Large intestine (tissue), 3 donors: ENCODE measurements around the gene AIG1. TPM values are rescaled to one million over a fixed set of nuclear protein-coding genes. Genes with fewer than 3 reads are reported as not detected.
"Not testable (repeated sequence)": the region's sequence is repeated elsewhere in the genome, so short reads cannot be mapped to it uniquely, and the experiment has no call there.

ENCODE experiments used
- DNase-seq, 2 donors: peaks; one replicate each; pipeline versions ENCODE4 v3.0.0 to v3.0.0-alpha.2; 2013
- H3K27ac ChIP-seq: one replicate; pipeline ENCODE4 v1.5.1; 2013; ENCODE audit warnings: low read length
- H3K27me3 ChIP-seq: 2 replicates; pipeline ENCODE4 v1.6.1; 2013; ENCODE audit warnings: low read length; ENCODE audit not compliant: control insufficient read depth, insufficient read depth
- H3K36me3 ChIP-seq: 2 replicates; pipeline ENCODE4 v1.6.1; 2013; ENCODE audit warnings: low read length; ENCODE audit not compliant: control insufficient read depth, insufficient read depth
- H3K4me1 ChIP-seq: one replicate; pipeline ENCODE4 v1.6.1; 2013; ENCODE audit warnings: low read length; ENCODE audit not compliant: control insufficient read depth, insufficient read depth
- H3K4me3 ChIP-seq: one replicate; pipeline ENCODE4 v1.5.1; 2013; ENCODE audit warnings: low read length
- H3K9me3 ChIP-seq: one replicate; pipeline ENCODE4 v1.6.1; 2013; ENCODE audit warnings: mild to moderate bottlenecking, low read depth, low read length, moderate library complexity; ENCODE audit not compliant: control insufficient read depth
- WGBS: methylation state at CpG from one replicate; pipeline ENCODE4 v1.1.5; 2013; ENCODE audit warnings: low lambda C conversion rate; ENCODE audit not compliant: insufficient coverage; 5-methylcytosine and 5-hydroxymethylcytosine counted together
- polyA plus RNA-seq: library from polyadenylated mRNA; unstranded; fragments of 120-200 nt; gene quantifications from one replicate; pipeline ENCODE4 v1.2.1, GENCODE V29; 2013

Gene AIG1
- polyA plus RNA-seq, 1 donor, result 180 TPM

DNA sequence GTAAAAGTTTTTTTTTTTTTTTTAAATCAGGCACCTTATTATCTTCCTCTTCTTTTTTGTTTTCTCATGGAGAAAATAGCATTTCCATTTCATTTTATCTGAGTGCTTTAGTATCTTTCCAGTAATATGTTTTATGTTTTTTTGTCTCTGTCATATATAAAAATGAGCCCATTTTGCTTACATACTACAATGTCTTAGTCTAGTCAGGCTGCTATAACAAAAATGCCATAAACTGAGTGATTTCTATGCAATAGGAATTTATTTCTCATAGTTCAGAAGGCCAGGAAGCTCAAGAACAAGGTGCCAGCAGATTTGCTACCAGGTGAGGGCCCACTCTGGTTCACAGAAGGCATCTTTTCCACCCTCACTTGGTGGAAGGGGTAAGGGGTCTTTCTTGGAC lies 35.7 kb upstream of the AIG1 start:
- no peak overlapping the region for H3K27ac ChIP-seq
- no peaks in the 10 kb centered on the region for H3K27me3 ChIP-seq
- no peaks in the 10 kb centered on the region for H3K36me3 ChIP-seq
- no peak for DNase-seq
- no peaks in the 10 kb centered on the region for H3K9me3 ChIP-seq
- H3K4me1 ChIP-seq, result peaks cover 3% of the 10 kb centered on the region
- H3K4me3 ChIP-seq, result no peak overlapping the region

DNA sequence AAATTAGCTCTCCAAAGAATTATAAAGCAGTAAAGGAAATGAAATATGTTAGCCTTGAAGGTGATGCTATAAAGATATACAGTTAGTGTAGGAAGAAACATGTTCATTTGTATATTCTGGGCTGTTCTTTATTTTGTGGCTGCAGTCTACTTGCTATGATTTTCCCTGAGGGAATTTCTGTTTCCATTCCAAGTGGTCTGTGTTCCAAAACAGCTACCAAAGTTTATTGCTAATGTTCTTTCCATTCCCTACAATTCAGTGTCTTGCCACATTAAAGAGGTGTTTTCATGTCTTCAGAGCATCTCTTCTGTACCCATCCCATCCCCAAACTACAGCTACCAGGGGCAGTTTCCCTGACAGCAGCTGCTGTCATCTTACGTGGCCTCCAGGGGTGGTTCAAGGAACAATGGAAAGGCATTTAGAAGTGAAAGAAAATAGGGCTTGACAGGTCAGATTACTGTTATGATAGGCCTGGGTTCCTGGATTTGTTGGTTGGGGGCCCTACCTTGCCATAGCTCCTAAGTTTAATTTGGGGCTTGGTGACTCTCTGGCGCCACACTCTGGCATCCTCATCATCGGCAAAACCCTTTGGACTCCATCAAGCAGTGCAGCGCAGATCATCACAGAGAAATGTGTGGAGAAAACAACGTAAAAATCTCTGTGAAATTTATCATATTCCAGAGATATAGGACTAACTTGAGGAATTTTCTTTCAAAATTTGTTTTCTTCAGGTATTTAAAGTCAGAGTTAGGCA lies 33.8 kb upstream of the AIG1 start:
- no peak overlapping the region for H3K27ac ChIP-seq
- H3K9me3 ChIP-seq, result no peaks in the 10 kb centered on the region
- H3K4me1 ChIP-seq, result peaks cover 3% of the 10 kb centered on the region
- no peaks in the 10 kb centered on the region for H3K36me3 ChIP-seq
- H3K4me3 ChIP-seq, result no peak overlapping the region
- DNase-seq, result peak in 1 of 2 donors; percentile 7
- no peaks in the 10 kb centered on the region for H3K27me3 ChIP-seq
- 60% methylated on average over 1 of the region's 5 CpGs for WGBS

DNA sequence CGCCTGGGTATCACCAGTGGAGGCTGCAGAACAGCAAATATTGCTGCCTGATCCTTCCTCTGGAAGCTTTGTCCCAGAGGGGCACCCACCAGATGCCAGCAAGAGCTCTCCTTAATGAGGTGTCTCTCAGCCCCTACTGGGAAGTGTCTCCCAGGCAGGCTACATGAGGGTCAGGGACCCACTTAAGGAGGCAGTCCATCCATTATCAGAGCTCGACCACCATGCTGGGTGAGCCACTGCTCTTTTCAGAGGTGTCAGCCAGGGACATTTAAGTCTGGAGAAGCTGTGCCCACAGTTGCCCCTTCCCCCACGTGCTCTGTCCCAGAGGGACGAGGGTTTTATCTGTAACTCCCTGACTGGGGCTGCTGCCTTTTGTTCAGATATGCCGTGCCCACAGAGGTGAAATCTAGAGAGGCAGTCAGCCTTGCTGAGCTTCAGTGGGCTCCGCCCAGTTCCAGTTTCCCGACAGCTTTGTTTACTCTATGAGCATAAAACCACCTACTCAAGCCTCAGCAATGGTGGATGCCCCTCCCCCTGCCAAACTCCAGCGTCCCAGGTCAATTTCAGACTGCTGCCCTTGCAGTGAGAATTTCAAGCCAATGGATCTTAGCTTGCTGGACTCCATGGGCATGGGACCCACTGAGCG lies 25.9 kb upstream of the AIG1 start:
- Histone ChIP-seq H3K4me3 (no peak overlapping the region), H3K27ac (no peak overlapping the region), H3K36me3 (no peaks in the 10 kb centered on the region), H3K27me3 (no peaks in the 10 kb centered on the region), H3K9me3 (peaks cover 11% of the 10 kb centered on the region), H3K4me1 (no peaks in the 10 kb centered on the region)
- no peak for DNase-seq
- no CpG with 5 or more reads among the region's 9 CpGs for WGBS

DNA sequence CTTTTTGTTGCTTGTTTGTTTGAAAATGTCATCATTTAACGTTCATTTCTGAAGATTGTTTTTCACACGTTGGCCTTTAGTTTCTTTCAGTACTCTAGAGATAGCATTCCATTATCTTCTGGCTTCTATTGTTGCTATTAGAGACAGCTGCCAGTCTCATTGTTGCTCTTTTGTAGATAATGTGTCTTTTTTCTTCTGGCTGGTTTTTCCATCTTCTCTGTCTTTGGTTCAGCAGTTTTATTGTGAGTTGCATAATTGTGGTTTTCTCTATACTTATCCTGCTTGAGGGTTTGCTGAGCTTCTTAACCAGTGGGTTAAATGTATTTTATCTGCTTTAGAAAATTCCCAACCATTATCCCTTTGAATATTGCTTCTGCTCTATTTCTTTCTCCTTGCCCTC lies 23.2 kb upstream of the AIG1 start:
- no peaks in the 10 kb centered on the region for H3K36me3 ChIP-seq
- H3K9me3 ChIP-seq, result peaks cover 7% of the 10 kb centered on the region
- H3K4me3 ChIP-seq, result no peak overlapping the region
- no peaks in the 10 kb centered on the region for H3K27me3 ChIP-seq
- WGBS, result 23% methylated on average over 2 of the region's 2 CpGs
- no peak for DNase-seq
- no peak overlapping the region for H3K27ac ChIP-seq
- no peaks in the 10 kb centered on the region for H3K4me1 ChIP-seq

GRCh38 chr6:143038833-143039232 lies 21.9 kb upstream of the AIG1 start:
- no peaks in the 10 kb centered on the region for H3K36me3 ChIP-seq
- peaks cover 7% of the 10 kb centered on the region for H3K9me3 ChIP-seq
- H3K27ac ChIP-seq, result no peak overlapping the region
- DNase-seq, result no peak
- no peak overlapping the region for H3K4me3 ChIP-seq
- no peaks in the 10 kb centered on the region for H3K4me1 ChIP-seq
- H3K27me3 ChIP-seq, result no peaks in the 10 kb centered on the region

- Histone ChIP-seq H3K27ac (no peak overlapping the region), H3K4me3 (no peak overlapping the region), H3K9me3 (peaks cover 7% of the 10 kb centered on the region), H3K4me1 (no peaks in the 10 kb centered on the region), H3K36me3 (no peaks in the 10 kb centered on the region), H3K27me3 (no peaks in the 10 kb centered on the region)
- peak in 1 of 2 donors; percentile 17 for DNase-seq
- 67% methylated on average over 1 of the region's 4 CpGs for WGBS
These were observed 21.1 kb upstream of the AIG1 start for GRCh38 chr6:143039548-143039947.

DNA sequence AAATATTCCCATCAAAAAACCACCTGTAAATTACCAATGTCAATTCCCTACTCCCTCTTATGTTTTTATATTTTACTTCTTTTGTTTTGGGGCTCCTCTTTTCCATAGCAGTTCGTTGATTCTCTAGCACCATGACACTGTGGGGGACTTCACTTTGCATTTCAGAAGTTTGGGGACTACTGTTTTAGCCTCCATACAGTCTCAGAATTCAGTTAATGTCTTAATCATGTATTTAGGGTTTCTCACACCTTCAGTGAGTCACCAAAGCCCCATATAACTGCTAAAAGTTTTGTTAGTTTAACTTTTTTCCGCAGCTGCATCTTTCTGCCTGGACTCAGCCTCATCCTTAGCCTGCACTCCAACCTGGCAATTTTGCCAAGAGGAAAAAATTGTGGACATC lies 20.7 kb upstream of the AIG1 start:
- no CpG with 5 or more reads among the region's 2 CpGs for WGBS
- Histone ChIP-seq H3K27me3 (no peaks in the 10 kb centered on the region), H3K4me3 (no peak overlapping the region), H3K4me1 (no peaks in the 10 kb centered on the region), H3K36me3 (no peaks in the 10 kb centered on the region), H3K27ac (no peak overlapping the region), H3K9me3 (peaks cover 4% of the 10 kb centered on the region)
- no peak for DNase-seq

- H3K27me3 ChIP-seq, H3K4me3 ChIP-seq, H3K9me3 ChIP-seq, H3K4me1 ChIP-seq, DNase-seq, H3K27ac ChIP-seq, H3K36me3 ChIP-seq: not testable (repeated sequence)
- WGBS, result 100% methylated on average over 1 of the region's 4 CpGs
These were observed 16.3 kb upstream of the AIG1 start for GRCh38 chr6:143044345-143044744.

DNA sequence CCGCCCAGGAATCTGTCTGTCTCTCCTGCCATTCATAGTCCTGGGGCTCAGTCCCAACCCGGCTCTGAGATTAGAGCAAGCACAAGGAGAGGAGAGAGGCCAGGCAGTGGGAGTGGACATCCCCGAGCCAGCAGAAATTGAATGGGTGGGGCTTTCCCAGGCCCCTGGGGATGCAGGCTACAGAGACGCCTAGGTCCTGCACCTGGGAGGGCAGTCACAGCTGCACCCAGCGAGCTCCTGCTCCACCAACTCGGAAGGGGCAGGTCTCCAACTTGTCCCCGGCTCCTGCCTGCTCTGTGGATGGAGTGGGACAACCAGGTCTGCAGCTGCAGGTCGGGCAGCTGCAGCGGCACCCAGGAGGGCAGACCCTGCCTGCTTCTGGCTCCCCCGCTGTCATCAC lies 11.1 kb upstream of the AIG1 start:
- H3K36me3 ChIP-seq, result no peaks in the 10 kb centered on the region
- no peaks in the 10 kb centered on the region for H3K27me3 ChIP-seq
- H3K27ac ChIP-seq, result no peak overlapping the region
- WGBS, result no CpG with 5 or more reads among the region's 10 CpGs
- peaks cover 5% of the 10 kb centered on the region for H3K9me3 ChIP-seq
- H3K4me1 ChIP-seq, result no peaks in the 10 kb centered on the region
- no peak for DNase-seq
- no peak overlapping the region for H3K4me3 ChIP-seq

DNA sequence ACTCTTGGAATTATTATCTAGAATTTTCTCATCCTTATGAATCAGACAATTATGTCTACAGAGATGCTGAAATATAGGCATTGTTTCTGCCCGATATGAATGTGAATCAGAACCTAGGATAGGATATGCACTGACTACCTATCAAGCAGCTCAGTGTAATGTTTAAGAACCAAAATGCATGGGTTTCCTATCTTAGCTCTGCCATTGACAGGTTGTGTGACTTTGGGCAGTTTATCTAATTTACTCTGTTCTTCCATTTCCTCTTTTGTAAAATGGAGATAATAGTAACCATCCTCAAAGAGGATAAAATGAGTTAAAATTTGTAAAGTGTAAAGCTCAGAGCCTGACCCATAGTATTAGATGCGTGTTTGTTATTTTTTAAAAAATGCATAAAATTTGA lies 10.2 kb upstream of the AIG1 start:
- Histone ChIP-seq H3K27ac (no peak overlapping the region), H3K9me3 (peaks cover 5% of the 10 kb centered on the region), H3K4me1 (no peaks in the 10 kb centered on the region), H3K36me3 (no peaks in the 10 kb centered on the region), H3K4me3 (no peak overlapping the region), H3K27me3 (no peaks in the 10 kb centered on the region)
- DNase-seq, result no peak
- WGBS, result 43% methylated on average over 1 of the region's 2 CpGs

DNA sequence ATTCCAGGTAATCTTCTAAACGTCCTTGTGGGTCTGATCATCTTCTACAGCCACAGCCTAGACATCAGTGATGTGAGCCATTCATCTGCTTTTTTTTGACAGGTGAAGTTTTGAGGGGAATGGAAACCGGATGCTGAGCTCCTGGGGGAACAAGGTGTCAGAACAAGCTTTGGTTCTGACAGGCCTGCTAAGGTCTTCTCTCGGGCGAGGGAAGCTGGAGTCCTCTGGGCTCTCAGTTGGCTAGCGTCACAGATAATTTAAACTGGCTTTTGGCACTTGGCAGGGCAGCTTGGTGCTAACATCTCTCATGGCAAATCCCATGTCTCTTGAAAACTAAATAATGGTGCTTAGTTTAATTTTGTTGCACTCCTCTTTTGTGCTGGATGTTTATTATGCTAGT lies 8.4 kb upstream of the AIG1 start:
- Histone ChIP-seq H3K9me3 (peaks cover 5% of the 10 kb centered on the region), H3K36me3 (no peaks in the 10 kb centered on the region), H3K4me3 (no peak overlapping the region), H3K4me1 (no peaks in the 10 kb centered on the region), H3K27ac (no peak overlapping the region), H3K27me3 (no peaks in the 10 kb centered on the region)
- WGBS, result no CpG with 5 or more reads among the region's 5 CpGs
- DNase-seq, result no peak
